Fibroblast of upper back skin (primary cell): ENCODE data around the gene CPS1.

Experiments used
- DNase-seq: peaks from one replicate; pipeline ENCODE4 v3.0.0-alpha.2; 2013

Gene CPS1

GRCh38 chr2:210556329-210556980, at the start of gene CPS1:
Gene CPS1, plus strand, starts transcription at chr2:210556599. Its CDS starts 135 bp downstream, at chr2:210556734.
- DNase-seq: no peak

DNA sequence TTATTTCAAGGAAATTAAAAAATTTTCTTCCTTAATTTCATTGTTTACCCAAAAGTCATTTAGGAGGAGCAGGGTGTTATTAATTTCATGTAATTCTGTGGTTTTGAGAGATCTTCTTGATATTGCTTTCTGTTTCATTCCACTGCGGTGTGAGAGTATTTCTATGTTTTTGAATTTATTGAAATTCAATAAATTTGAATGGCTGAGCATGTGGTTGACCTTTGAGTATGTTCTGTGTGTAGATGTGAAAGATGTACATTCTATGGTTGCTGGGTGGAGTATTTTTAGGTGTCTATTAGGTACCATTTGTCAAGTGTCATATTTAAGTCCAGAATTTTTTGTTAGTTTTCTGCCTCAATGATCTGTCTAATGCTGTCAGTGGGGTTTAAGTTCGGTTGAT, 40.5 kb upstream of the CPS1 start:
- no peak for DNase-seq

- no peak for DNase-seq
Observed at GRCh38 chr2:210517264-210517663, 39.1 kb upstream of the CPS1 start.

DNA sequence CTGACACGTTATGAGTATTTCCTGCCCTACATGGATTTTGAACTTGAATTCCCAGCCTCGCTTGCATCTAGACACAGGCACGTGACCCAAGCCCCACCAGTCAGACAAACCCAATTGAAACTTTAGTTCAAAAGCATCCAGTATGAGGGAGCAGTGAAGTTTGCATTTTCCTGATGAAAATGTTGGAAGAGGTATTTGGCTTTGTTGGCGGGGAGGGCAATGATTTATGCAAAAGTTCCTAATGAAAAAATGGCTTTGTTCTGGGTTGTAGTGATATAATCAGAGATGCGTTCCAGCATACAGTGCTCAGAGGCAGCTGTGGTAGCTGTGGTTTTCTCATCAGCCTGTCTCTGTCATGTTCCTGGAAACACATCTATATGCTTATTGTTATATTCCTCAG, 36.8 kb upstream of the CPS1 start:
- no peak for DNase-seq

DNA sequence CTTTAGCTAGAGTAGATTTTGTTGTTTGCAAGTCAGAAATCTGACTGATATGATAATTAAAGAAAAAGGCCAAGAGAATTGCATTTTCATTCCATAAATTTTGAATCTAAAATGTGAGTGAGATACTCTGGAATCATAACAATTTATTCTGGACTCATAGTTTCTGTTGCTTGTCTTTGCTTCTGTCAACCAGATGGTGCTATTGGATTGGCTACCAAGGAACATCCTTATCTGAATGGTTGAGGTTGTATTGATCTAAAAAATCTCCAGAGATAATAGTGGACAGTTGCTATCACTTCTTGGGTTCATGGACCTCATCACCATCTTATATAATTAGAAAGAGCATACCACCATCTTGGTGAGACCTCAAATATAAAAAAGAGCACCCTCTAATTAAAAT, 34.0 kb upstream of the CPS1 start:
- no peak for DNase-seq

DNA sequence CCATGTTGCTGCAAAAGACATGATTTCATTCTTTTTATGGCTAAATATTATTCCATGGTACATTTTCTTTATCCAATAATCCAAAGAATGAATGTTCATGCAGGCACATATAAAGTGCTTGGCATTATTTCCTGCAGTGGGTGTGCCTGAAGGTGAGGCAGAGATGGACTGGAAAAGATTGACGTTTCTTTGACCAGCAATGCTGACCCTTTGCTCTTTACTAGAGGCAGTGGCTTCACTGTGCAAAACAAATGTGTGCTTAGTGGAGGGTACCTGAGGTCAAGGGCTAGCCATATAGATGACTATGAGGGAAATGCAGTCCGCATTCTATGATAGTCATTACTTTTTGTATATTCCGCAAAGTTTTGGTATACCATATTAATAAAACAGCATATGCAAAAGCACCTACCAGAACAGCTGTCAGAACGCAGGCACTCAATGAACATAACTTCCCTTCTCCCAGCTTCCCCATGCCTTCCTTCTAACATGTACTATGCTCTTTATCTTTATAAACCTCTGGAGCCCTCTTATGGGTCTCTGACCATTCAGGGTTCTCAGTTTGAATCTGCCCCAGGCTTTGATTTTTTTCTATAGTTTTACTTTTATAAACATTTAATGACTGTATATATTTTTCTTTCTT, 32.6 kb upstream of the CPS1 start:
- DNase-seq: no peak

- DNase-seq: no peak
Observed at GRCh38 chr2:210524533-210524932, 31.9 kb upstream of the CPS1 start.

- no peak for DNase-seq
Observed at GRCh38 chr2:210527286-210527685, 29.1 kb upstream of the CPS1 start.

GRCh38 chr2:210528716-210529115, 27.7 kb upstream of the CPS1 start:
- no peak for DNase-seq

DNA sequence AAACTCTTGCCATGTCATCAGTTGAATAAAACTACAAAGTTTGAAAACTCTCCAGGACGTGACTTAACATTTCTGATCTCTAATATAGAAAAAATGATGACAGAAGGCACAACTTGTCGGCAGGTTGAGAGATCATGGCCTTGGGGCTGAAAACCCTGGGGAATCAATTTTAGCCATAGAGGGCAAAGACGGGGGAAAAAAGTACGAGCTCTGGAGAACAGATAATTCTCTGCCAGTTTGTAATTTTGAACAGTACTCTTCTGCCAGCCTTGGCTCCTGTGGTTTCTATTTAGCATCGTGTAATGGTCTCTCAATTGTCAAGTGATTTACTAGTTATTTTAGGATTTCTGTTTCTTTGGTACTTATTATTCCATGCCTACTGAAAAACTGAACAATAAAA, 25.3 kb upstream of the CPS1 start:
- no peak for DNase-seq

DNA sequence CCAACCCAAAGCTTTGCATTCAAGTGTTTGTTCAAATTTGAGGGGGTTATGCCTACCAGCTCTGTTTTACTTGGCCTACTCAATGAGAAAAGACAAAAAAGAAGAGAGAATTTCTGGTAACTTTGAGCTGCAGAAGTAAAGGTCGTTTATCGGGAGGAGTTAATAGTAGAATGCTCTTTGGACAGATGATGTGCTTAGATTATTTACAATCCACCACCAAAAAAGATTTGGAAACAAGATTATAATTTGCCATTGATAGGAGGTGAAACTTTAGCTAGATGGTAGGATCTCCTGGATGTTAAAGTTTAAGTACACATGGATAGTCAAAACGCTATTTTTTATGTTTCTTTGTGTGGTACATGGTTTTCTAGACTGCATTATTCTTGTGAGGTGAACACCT, 24.9 kb upstream of the CPS1 start:
- DNase-seq: no peak

DNA sequence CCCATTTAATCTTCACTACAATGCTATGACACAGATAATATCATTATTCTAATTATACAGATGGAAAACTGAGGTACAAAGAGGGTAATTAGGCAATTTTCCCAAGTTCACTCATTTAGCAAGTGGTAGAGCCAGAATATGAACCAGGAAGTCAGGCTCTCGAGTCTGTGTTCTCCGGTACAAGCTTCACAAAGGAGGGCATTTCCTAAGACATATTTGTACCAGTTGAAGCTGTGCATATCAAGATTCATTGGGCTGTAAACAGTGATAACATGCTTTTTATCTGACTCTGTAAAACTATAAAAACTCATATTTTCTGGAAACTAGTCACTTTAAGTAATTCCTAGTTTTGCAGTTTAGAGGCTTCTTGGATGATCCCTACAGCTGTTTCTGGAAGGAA, 23.0 kb upstream of the CPS1 start:
- no peak for DNase-seq

- DNase-seq: no peak
Observed at GRCh38 chr2:210534879-210535278, 21.5 kb upstream of the CPS1 start.

DNA sequence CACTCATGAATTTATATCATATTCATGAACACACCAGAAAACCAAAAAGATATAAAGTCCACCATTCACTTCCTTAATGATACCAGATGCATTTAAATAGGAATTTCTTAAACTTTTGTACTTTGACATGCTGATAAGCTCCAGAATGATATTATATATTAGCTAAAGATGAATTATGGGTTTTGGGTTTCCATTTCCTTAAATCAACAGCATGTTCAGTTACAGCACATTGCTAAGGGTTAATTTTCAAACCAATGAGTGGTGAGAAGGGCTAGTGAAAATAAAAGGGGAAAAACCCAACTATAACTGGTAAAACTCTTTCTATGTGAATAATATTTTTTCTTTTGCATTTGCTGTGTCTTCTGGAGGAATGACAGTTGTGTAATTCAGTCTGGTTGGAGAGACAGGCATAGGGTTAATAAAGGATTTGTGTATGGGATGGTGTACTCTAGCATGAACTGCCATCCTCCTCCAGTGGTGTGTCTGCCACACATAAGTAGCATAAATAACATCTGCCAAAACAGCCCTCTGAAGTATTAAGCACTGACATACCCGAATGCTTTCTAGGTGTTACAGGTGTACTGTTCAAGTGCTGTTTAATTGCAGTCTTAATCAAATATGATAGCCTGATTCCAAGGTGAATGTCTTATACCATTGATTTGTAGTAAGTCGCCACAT, 19.3 kb upstream of the CPS1 start:
- DNase-seq: no peak

GRCh38 chr2:210539035-210539434, 17.4 kb upstream of the CPS1 start:
- DNase-seq: no peak

- DNase-seq: no peak
Observed at GRCh38 chr2:210539578-210540416, 16.6 kb upstream of the CPS1 start.

- no peak for DNase-seq
Observed at GRCh38 chr2:210540471-210540870, 15.9 kb upstream of the CPS1 start.

- DNase-seq: no peak
Observed at GRCh38 chr2:210540900-210541289, 15.5 kb upstream of the CPS1 start.

DNA sequence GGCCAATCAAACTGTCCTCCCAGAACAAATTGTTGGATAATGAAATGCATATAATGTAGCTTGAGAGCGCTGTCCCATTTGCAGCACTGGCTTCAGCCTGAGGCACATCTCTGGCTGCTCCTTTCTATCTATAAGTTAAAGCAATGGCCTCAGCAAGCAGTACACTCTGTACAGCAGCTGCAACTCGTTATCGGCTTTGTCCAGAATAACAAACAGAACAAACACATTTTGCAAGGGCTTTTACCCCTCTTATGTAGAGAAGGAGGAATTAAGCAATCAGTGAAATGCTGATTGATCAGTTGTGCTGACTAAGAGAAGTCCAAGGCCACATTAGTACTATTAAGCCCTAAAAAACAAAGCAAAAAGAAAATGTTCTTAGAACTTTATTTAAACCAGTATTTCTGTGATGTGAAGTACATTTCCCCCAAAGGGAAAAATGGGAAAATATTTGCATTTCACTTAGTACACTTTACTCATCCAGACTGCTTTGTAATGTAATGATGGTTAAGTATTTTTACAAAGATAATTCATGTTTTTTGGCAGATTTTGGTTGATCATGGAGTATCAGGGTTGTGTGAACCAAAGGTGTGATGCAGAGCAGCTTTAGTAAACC, 15.0 kb upstream of the CPS1 start:
- DNase-seq: no peak

GRCh38 chr2:210544007-210544590, 12.3 kb upstream of the CPS1 start:
- no peak for DNase-seq

GRCh38 chr2:210544831-210545230, 11.6 kb upstream of the CPS1 start:
- no peak for DNase-seq

DNA sequence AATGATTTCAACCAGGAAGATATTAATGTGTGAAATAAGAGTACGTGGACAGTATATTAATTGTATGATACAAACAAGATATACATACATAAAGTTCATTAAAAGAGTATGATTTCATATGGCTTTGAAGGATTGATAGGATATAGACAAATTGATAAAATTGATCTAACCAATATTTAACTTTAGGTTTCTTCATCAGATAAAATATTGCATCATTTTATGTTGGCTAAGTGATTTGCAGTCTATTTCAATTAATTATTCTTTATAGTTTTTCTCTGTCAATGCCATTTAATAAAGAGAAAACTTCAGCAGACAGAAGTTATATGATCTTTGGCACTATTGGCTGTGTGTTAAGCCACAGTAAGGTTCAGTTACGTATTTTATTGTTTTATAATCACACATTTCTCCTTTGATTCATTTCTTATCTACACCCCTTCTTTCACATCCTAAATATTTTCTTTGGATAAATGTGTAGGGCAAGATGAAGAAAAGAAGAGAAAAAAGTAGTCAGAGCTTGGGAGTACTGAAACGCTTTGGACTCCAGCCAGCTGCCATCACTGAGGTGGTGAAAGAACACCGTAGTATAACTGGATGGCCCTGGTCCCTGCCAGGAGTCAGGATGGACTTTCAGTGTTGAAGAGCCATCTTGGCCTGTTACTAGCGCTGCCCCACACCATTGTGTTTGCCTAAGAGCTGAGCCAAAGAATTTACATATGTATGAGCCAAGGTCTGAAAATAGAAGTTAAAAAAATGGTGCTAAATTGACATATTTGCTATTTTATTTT, 9.8 kb upstream of the CPS1 start:
- no peak for DNase-seq
